Amniotic stem cell (primary cell): ENCODE measurements around the gene ANO2.
"Not testable (repeated sequence)": the region's sequence is repeated elsewhere in the genome, so short reads cannot be mapped to it uniquely, and the experiment has no call there.

Experiments
- DNase-seq: peaks from one replicate; lab custom pipeline; 2025; lab: John Stamatoyannopoulos, UW

ANO2 gene

GRCh38 chr12:5669624-5670023 is 275.4 kb downstream of the ANO2 start:
- not testable (repeated sequence) for DNase-seq

GRCh38 chr12:5665615-5666014 is 279.4 kb downstream of the ANO2 start:
- peak; percentile 53 for DNase-seq

GRCh38 chr12:5661811-5662210 is 283.2 kb downstream of the ANO2 start:
- DNase-seq: no peak

- no peak for DNase-seq
These were observed 284.8 kb downstream of the ANO2 start for GRCh38 chr12:5660238-5660637.

- DNase-seq: not testable (repeated sequence)
These were observed 286.6 kb downstream of the ANO2 start for GRCh38 chr12:5658339-5658941.

- DNase-seq: no peak
These were observed 288.2 kb downstream of the ANO2 start for GRCh38 chr12:5656836-5657235.

GRCh38 chr12:5655120-5655519 is 289.9 kb downstream of the ANO2 start:
- DNase-seq: no peak

GRCh38 chr12:5654019-5654418 is 291.0 kb downstream of the ANO2 start:
- no peak for DNase-seq

GRCh38 chr12:5650829-5651461 is 294.1 kb downstream of the ANO2 start:
- no peak for DNase-seq

- no peak for DNase-seq
These were observed 294.8 kb downstream of the ANO2 start for GRCh38 chr12:5650281-5650680.

GRCh38 chr12:5648692-5649359 is 296.2 kb downstream of the ANO2 start:
- peak; percentile 14 for DNase-seq

- DNase-seq: no peak
These were observed 301.8 kb downstream of the ANO2 start for GRCh38 chr12:5643266-5643665.

- no peak for DNase-seq
These were observed 307.4 kb downstream of the ANO2 start for GRCh38 chr12:5637698-5638097.

GRCh38 chr12:5636907-5637306 is 308.2 kb downstream of the ANO2 start:
- no peak for DNase-seq

GRCh38 chr12:5633106-5633505 is 312.0 kb downstream of the ANO2 start:
- DNase-seq: no peak

GRCh38 chr12:5632453-5632852 is 312.6 kb downstream of the ANO2 start:
- no peak for DNase-seq

GRCh38 chr12:5631497-5631896 is 313.6 kb downstream of the ANO2 start:
- no peak for DNase-seq

GRCh38 chr12:5630726-5631125 is 314.3 kb downstream of the ANO2 start:
- DNase-seq: no peak

- no peak for DNase-seq
These were observed 316.6 kb downstream of the ANO2 start for GRCh38 chr12:5628501-5628900.

- DNase-seq: no peak
These were observed 317.9 kb downstream of the ANO2 start for GRCh38 chr12:5627053-5627630.

- DNase-seq: no peak
These were observed 318.9 kb downstream of the ANO2 start for GRCh38 chr12:5626151-5626550.

- no peak for DNase-seq
These were observed 320.4 kb downstream of the ANO2 start for GRCh38 chr12:5624486-5625272.
